ENCODE results near the gene KIF15. TPM values are rescaled to one million over a fixed set of nuclear protein-coding genes. Genes with fewer than 3 reads are reported as not detected.

KIF15 gene
- total and polyA plus RNA-seq, 8 donors, result 0.45 to 9.3 (median 2.5) TPM

- DNase-seq, result no peak
- intact Hi-C loops (cut with DNase I; ENCODE audit: low total_unique reads), result no loop called here
- TF ChIP-seq POLR2A (IDR thresholded peaks at IDR 0.05) (no peak), POLR2AphosphoS5 (IDR thresholded peaks at IDR 0.05) (no peak), EP300 (IDR thresholded peaks at IDR 0.05) (no peak)
- TF ChIP-seq, protein P1, sequence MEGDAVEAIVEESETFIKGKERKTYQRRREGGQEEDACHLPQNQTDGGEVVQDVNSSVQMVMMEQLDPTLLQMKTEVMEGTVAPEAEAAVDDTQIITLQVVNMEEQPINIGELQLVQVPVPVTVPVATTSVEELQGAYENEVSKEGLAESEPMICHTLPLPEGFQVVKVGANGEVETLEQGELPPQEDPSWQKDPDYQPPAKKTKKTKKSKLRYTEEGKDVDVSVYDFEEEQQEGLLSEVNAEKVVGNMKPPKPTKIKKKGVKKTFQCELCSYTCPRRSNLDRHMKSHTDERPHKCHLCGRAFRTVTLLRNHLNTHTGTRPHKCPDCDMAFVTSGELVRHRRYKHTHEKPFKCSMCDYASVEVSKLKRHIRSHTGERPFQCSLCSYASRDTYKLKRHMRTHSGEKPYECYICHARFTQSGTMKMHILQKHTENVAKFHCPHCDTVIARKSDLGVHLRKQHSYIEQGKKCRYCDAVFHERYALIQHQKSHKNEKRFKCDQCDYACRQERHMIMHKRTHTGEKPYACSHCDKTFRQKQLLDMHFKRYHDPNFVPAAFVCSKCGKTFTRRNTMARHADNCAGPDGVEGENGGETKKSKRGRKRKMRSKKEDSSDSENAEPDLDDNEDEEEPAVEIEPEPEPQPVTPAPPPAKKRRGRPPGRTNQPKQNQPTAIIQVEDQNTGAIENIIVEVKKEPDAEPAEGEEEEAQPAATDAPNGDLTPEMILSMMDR (IDR thresholded peaks at IDR 0.05), result no peak
- H3K27me3 ChIP-seq, result no peaks in the 10 kb centered on the region
- no peaks in the 10 kb centered on the region for H3K36me3 ChIP-seq
- no peak within 1 kb of the TSS for H3K4me3 ChIP-seq
- WGBS, 5 donors, result 82 to 87% (median 84%) methylated on average over 5 of the region's 5 CpGs
- H3K4me1 ChIP-seq, result peaks cover 0 to 9% (median 6%) of the 10 kb centered on the region in 4 donors
- H3K9me3 ChIP-seq, result no peaks in the 10 kb centered on the region
- no peak within 1 kb of the TSS for H3K27ac ChIP-seq
Observed at GRCh38 chr3:44874308-44874707, 112.7 kb downstream of the KIF15 start, which contains the start of gene TGM4. TSS of gene TGM4 (plus strand) at chr3:44874608. CDS start at chr3:44874679, 71 bp downstream.

DNA sequence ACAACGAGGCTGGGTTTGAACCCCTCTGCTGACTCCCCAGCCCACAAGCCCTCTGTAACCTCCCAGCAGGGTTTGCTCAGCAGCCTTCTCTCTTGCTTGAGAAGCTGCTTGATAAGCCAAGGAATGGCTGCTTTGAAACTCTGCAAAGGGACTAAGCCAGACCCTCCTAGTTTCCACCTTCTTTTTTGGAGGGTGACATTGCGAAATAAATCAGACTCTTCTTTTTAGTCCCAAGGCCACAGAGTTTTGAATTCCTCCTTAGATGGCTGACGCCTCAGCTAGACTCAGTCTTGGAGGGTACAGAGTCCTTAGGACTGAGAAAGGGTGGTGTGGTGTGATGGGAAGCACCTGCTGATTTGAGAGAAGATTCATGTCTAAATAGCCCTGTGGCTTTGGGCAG lies 114.0 kb downstream of the KIF15 start:
- no peak for DNase-seq
- H3K4me1 ChIP-seq, result peaks cover 0 to 4% (median 1%) of the 10 kb centered on the region in 4 donors
- no peaks in the 10 kb centered on the region for H3K27me3 ChIP-seq
- no peak overlapping the region for H3K4me3 ChIP-seq
- no peak overlapping the region for H3K27ac ChIP-seq
- H3K9me3 ChIP-seq, result no peaks in the 10 kb centered on the region
- TF ChIP-seq POLR2AphosphoS5 (IDR thresholded peaks at IDR 0.05) (no peak), POLR2A (IDR thresholded peaks at IDR 0.05) (no peak), EP300 (IDR thresholded peaks at IDR 0.05) (no peak)
- TF ChIP-seq, protein P1 (IDR thresholded peaks at IDR 0.05), result no peak
- H3K36me3 ChIP-seq, result no peaks in the 10 kb centered on the region
- WGBS, 5 donors, result 55 to 85% (median 81%) methylated on average over 3 of the region's 3 CpGs
- intact Hi-C loops (cut with DNase I; ENCODE audit: low total_unique reads), result no loop called here

DNA sequence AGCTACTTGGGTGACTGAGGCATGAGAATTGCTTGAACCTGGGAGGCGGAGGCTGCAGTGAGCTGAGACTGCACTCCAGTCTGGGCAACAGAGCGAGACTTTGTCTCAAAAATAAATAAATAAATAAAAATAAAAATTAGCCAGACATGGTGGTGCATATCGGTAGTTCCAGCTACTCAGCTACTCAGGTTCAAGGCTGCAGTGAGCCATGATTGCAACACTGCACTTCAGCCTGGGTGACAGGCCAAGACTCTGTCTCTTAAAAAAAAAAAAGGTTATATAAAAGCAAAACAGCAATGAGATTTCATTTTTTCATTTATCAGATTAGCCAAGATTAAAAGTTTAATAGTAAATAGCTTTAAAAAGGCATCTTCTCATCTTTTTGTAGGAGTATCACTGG lies 115.7 kb downstream of the KIF15 start:
- TF ChIP-seq, protein P1 (IDR thresholded peaks at IDR 0.05), result no peak
- no peak for TF ChIP-seq POLR2AphosphoS5 (IDR thresholded peaks at IDR 0.05)
- no peak for TF ChIP-seq EP300 (IDR thresholded peaks at IDR 0.05)
- no peak for TF ChIP-seq POLR2A (IDR thresholded peaks at IDR 0.05)
- no peak overlapping the region for H3K27ac ChIP-seq
- no peaks in the 10 kb centered on the region for H3K4me1 ChIP-seq
- DNase-seq, result no peak
- no peak overlapping the region for H3K4me3 ChIP-seq
- no peaks in the 10 kb centered on the region for H3K9me3 ChIP-seq
- intact Hi-C loops (cut with DNase I; ENCODE audit: low total_unique reads), result no loop called here
- no peaks in the 10 kb centered on the region for H3K27me3 ChIP-seq
- WGBS, 5 donors, result 76 to 94% (median 87%) methylated on average over 3 of the region's 3 CpGs
- H3K36me3 ChIP-seq, result no peaks in the 10 kb centered on the region

GRCh38 chr3:44880284-44880683 lies 118.7 kb downstream of the KIF15 start:
- Histone ChIP-seq H3K36me3 (no peaks in the 10 kb centered on the region), H3K4me1 (peaks cover 0 to 1% (median 0%) of the 10 kb centered on the region in 4 donors), H3K27me3 (peaks cover 0 to 17% (median 0%) of the 10 kb centered on the region in 3 donors), H3K9me3 (peaks cover 0 to 4% (median 2%) of the 10 kb centered on the region in 4 donors), H3K4me3 (no peak overlapping the region), H3K27ac (no peak overlapping the region)
- WGBS, 5 donors, result 58 to 72% (median 70%) methylated on average over 2 of the region's 2 CpGs
- no peak for TF ChIP-seq EP300 (IDR thresholded peaks at IDR 0.05)
- TF ChIP-seq POLR2AphosphoS5 (IDR thresholded peaks at IDR 0.05), result no peak
- TF ChIP-seq POLR2A (IDR thresholded peaks at IDR 0.05), result no peak
- TF ChIP-seq, protein P1 (IDR thresholded peaks at IDR 0.05), result no peak
- DNase-seq, result no peak
- intact Hi-C loops (cut with DNase I; ENCODE audit: low total_unique reads), result no loop called here

Measured in stomach (tissue), 9 donors.